ENCODE data around the gene ITGB5. TPM values are rescaled to one million over a fixed set of nuclear protein-coding genes. Genes with fewer than 3 reads are reported as not detected.

Gene ITGB5
- total RNA-seq, 1 experiment from 2014 or later: 116 TPM

GRCh38 chr3:124771083-124771445, 116.1 kb downstream of the ITGB5 start:
- H3K27me3 ChIP-seq (replicated peaks; ENCODE audit: insufficient read depth, low read depth, low read length, poor library complexity): no peaks in the 10 kb centered on the region
- POLR2A ChIA-PET (ENCODE audit: low non-redundant PET): no interaction called here
- TF ChIP-seq EZH2 (IDR thresholded peaks at IDR 0.05; ENCODE audit: borderline replicate concordance, low read depth, low read length, poor library complexity, severe bottlenecking): no peak
- no peak for TF ChIP-seq CTCF (conservative IDR thresholded peaks at IDR 0.05; ENCODE audit: low read depth, low read length)

GRCh38 chr3:124770336-124771082, 116.7 kb downstream of the ITGB5 start:
- ChIA-PET CTCF (interaction anchor here (0.7 kb wide), 1 partner anchor 10 kb away, joined by 4 read pairs; no protein-coding TSS in a partner anchor), POLR2A (ENCODE audit: low non-redundant PET) (no interaction called here)
- peak; percentile 86 for DNase-seq (ENCODE audit: low spot score)
- Histone ChIP-seq H3K4me1 (ENCODE audit: insufficient read depth, low read length, poor library complexity, severe bottlenecking) (peaks cover 54% of the 10 kb centered on the region), H3K27ac (ENCODE audit: low read depth, low read length, poor library complexity, severe bottlenecking) (peak overlapping the region; percentile 72), H3K27me3 (replicated peaks; ENCODE audit: insufficient read depth, low read depth, low read length, poor library complexity) (no peaks in the 10 kb centered on the region), H3K9me3 (ENCODE audit: low read depth, low read length, poor library complexity, severe bottlenecking) (no peaks in the 10 kb centered on the region), H3K36me3 (ENCODE audit: insufficient read depth, low read length, poor library complexity, severe bottlenecking) (peaks cover 24% of the 10 kb centered on the region), H3K4me3 (ENCODE audit: low read depth, low read length, poor library complexity, severe bottlenecking) (no peak overlapping the region)
- BruUV-seq (replicated peaks): no TSS peak
- TF ChIP-seq CTCF (conservative IDR thresholded peaks at IDR 0.05; ENCODE audit: low read depth, low read length) (no peak), EZH2 (IDR thresholded peaks at IDR 0.05; ENCODE audit: borderline replicate concordance, low read depth, low read length, poor library complexity, severe bottlenecking) (no peak)
- intact Hi-C loops (cut with micrococcal nuclease; ENCODE audit: unreplicated experiment): no loop called here

More at GRCh38 chr3:124771083-124771445, 116.1 kb downstream of the ITGB5 start:
- peak overlapping the region; percentile 72 for H3K27ac ChIP-seq (ENCODE audit: low read depth, low read length, poor library complexity, severe bottlenecking)
- peaks cover 54% of the 10 kb centered on the region for H3K4me1 ChIP-seq (ENCODE audit: insufficient read depth, low read length, poor library complexity, severe bottlenecking)
- CTCF ChIA-PET: interaction anchor here (1.4 kb wide), 1 partner anchor 10 kb away, joined by 9 read pairs; no protein-coding TSS in a partner anchor
- peaks cover 24% of the 10 kb centered on the region for H3K36me3 ChIP-seq (ENCODE audit: insufficient read depth, low read length, poor library complexity, severe bottlenecking)
- no peaks in the 10 kb centered on the region for H3K9me3 ChIP-seq (ENCODE audit: low read depth, low read length, poor library complexity, severe bottlenecking)
- intact Hi-C loops (cut with micrococcal nuclease; ENCODE audit: unreplicated experiment): no loop called here
- no peak for DNase-seq (ENCODE audit: low spot score)
- no TSS peak for BruUV-seq (replicated peaks)
- H3K4me3 ChIP-seq (ENCODE audit: low read depth, low read length, poor library complexity, severe bottlenecking): no peak overlapping the region

DNA sequence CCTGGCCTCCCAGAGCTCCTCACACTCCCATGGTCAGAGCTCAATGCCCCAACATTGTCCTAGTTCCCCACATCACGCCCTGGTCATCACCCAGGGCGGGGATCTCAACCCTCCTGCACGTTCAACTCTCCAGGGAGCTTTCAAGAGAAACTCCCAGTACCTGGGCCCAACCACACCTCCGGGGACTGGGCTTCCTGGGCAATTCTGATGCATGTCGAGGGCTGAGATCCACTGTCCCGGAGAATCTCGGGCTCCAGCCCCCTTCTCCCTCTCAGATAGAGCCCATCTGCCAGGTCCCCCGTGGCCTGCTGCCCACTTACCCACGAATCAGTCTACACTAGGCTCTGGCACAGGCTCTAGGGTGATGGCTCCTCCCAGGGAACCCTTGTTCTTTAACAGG, 117.7 kb downstream of the ITGB5 start:
- no peaks in the 10 kb centered on the region for H3K27me3 ChIP-seq (replicated peaks; ENCODE audit: insufficient read depth, low read depth, low read length, poor library complexity)
- intact Hi-C loops (cut with micrococcal nuclease; ENCODE audit: unreplicated experiment): loop anchor here (10.0 kb wide), 1 partner anchor 205 kb away; no protein-coding TSS in a partner anchor
- H3K9me3 ChIP-seq (ENCODE audit: low read depth, low read length, poor library complexity, severe bottlenecking): no peaks in the 10 kb centered on the region
- no peak overlapping the region for H3K27ac ChIP-seq (ENCODE audit: low read depth, low read length, poor library complexity, severe bottlenecking)
- TF ChIP-seq EZH2 (IDR thresholded peaks at IDR 0.05; ENCODE audit: borderline replicate concordance, low read depth, low read length, poor library complexity, severe bottlenecking) (no peak), CTCF (conservative IDR thresholded peaks at IDR 0.05; ENCODE audit: low read depth, low read length) (no peak)
- H3K36me3 ChIP-seq (ENCODE audit: insufficient read depth, low read length, poor library complexity, severe bottlenecking): peaks cover 32% of the 10 kb centered on the region
- H3K4me3 ChIP-seq (ENCODE audit: low read depth, low read length, poor library complexity, severe bottlenecking): no peak overlapping the region
- ChIA-PET CTCF (interaction anchor here (0.6 kb wide), 1 partner anchor 226 kb away, joined by 4 read pairs; no protein-coding TSS in a partner anchor), POLR2A (ENCODE audit: low non-redundant PET) (no interaction called here)
- no peak for DNase-seq (ENCODE audit: low spot score)
- BruUV-seq (replicated peaks): no TSS peak
- peaks cover 49% of the 10 kb centered on the region for H3K4me1 ChIP-seq (ENCODE audit: insufficient read depth, low read length, poor library complexity, severe bottlenecking)
